ENCODE measurements around the gene ARL16. TPM values are rescaled to one million over a fixed set of nuclear protein-coding genes. Genes with fewer than 3 reads are reported as not detected.

Gene ARL16
- total and polyA plus RNA-seq, 2 donors (not counting 3 experiments of a cell fraction or from before 2014, with no cell fraction given) = 41.4 to 71.7 TPM

DNA sequence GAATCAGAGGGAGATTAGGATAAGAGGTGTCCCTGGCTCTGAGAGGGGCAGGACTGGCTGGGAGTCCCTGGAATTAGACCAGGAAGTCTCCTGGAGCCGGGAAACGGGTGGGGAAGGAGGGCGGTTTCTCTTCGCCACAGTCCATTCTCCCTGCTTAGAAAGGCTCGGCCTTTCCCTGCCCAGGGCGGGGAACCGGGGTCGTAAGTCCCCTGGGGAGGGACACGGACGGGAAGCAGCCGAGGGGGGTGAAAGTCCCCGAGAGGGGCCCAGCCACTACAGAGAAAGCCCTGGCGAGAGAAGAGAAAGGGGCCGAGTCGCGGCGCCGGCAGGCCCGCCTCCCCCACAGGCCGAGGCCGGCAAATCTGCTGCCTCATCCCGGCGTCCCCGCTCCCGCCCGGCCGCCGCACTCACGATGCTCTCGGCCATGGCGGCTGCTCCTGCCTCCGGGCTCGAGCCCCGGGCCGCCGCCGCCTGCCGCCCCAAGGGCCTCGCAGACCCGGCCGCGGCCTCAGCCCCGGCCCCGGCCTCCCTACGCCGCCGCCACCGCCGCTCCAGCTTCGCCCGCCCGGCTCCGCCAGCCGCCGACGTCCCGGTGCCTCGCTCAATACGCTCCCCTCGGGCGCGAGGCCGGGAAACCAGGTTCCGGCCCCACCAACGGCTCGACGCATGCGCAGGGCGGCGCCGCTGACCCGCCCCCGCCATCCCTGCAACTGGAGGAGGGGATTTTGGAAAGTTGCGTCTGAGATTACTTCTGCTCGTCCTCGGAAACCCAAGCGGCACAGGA lies 46.9 kb downstream of the ARL16 start, which contains the start of the genes NPLOC4 and TSPAN10:
Gene NPLOC4, minus strand, starts transcription at position 608 of the 784 bp plus-strand sequence. Its CDS starts 182 bp downstream, at position 426.
Gene TSPAN10, plus strand, starts transcription at position 692 of the 784 bp plus-strand sequence. CDS start 5,217 bp downstream, outside the sequence.
- FAIRE-seq (no peak), DNase-seq (ENCODE audit: low read depth, low spot score) (peak; percentile 80)
- Histone ChIP-seq H3K79me2 (ENCODE audit: control insufficient read depth, insufficient read depth, low read length) (peaks cover 47% of the 10 kb centered on the region), H3K9me3 (replicated peaks; ENCODE audit: control insufficient read depth, insufficient read depth, low read length) (no peaks in the 10 kb centered on the region), H3K9ac (replicated peaks; ENCODE audit: extremely low read depth, insufficient read depth, low read length) (peak within 1 kb of the TSS; percentile 93), H3K9me1 (replicated peaks; ENCODE audit: control insufficient read depth, extremely low read depth, insufficient read depth, low read length) (no peaks in the 10 kb centered on the region), H3K4me2 (ENCODE audit: insufficient read depth, low read length) (peak within 1 kb of the TSS; percentile 94), H3K4me1 (ENCODE audit: control insufficient read depth, extremely low read depth, insufficient read depth, low read length) (peaks cover 11% of the 10 kb centered on the region), H4K20me1 (replicated peaks; ENCODE audit: control insufficient read depth, extremely low read depth, insufficient read depth, low read length) (peaks cover 6% of the 10 kb centered on the region), H3K4me3 (replicated peaks in 1 of 3; ENCODE audit: insufficient read depth in 1 of 3, low read depth in 1 of 3, low read length in 3 of 3) (peak within 1 kb of the TSS; percentile 70 to 91 (median 84)), H3K27me3 (ENCODE audit: control insufficient read depth in 2 of 2, insufficient read depth in 2 of 2, low read length in 2 of 2) (no peaks in the 10 kb centered on the region), H2AFZ (ENCODE audit: low read depth, low read length) (peak within 1 kb of the TSS; percentile 99), H3K36me3 (ENCODE audit: control insufficient read depth in 2 of 2, extremely low read depth in 1 of 2, insufficient read depth in 2 of 2, low read length in 2 of 2) (no peaks in the 10 kb centered on the region), H3K27ac (ENCODE audit: insufficient read depth, low read depth, low read length) (peak within 1 kb of the TSS; percentile 75)
- TF ChIP-seq, protein P1, sequence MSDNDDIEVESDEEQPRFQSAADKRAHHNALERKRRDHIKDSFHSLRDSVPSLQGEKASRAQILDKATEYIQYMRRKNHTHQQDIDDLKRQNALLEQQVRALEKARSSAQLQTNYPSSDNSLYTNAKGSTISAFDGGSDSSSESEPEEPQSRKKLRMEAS (IDR thresholded peaks at IDR 0.05; ENCODE audit: insufficient read depth, insufficient read length) = peak; percentile 15
- TF ChIP-seq POLR2AphosphoS5 (IDR thresholded peaks at IDR 0.05; ENCODE audit: insufficient read depth, low read depth, low read length) (peak; percentile 96), FOS (IDR thresholded peaks at IDR 0.05; ENCODE audit: borderline replicate concordance, insufficient read depth, low read length) (no peak), POLR2A (IDR thresholded peaks at IDR 0.05; ENCODE audit: low read depth, low read length) (peak; percentile 81), GATA2 (IDR thresholded peaks at IDR 0.05; ENCODE audit: insufficient read depth, insufficient read length, low read depth, low read length) (no peak), JUN (IDR thresholded peaks at IDR 0.05; ENCODE audit: borderline replicate concordance, insufficient read depth, insufficient read length, low read depth) (no peak)
- TF ChIP-seq, protein P2, sequence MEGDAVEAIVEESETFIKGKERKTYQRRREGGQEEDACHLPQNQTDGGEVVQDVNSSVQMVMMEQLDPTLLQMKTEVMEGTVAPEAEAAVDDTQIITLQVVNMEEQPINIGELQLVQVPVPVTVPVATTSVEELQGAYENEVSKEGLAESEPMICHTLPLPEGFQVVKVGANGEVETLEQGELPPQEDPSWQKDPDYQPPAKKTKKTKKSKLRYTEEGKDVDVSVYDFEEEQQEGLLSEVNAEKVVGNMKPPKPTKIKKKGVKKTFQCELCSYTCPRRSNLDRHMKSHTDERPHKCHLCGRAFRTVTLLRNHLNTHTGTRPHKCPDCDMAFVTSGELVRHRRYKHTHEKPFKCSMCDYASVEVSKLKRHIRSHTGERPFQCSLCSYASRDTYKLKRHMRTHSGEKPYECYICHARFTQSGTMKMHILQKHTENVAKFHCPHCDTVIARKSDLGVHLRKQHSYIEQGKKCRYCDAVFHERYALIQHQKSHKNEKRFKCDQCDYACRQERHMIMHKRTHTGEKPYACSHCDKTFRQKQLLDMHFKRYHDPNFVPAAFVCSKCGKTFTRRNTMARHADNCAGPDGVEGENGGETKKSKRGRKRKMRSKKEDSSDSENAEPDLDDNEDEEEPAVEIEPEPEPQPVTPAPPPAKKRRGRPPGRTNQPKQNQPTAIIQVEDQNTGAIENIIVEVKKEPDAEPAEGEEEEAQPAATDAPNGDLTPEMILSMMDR (IDR thresholded peaks at IDR 0.05; ENCODE audit: extremely low read depth in 1 of 2, insufficient read depth in 1 of 2, low read depth in 1 of 2, low read length in 2 of 2) = no peak
- ChIA-PET POLR2A (interaction anchor here (0.9 kb wide), 1 partner anchor 20 kb away, joined by 4 read pairs; the partner anchor contains the start of gene PDE6G), CTCF (interaction anchor here (1.0 to 1.1 kb wide), 2 partner anchors 11 to 29 kb away, joined by 3 to 4 read pairs; no protein-coding TSS in a partner anchor)
- BruUV-seq (replicated peaks) = TSS peak; percentile 36
- dilution Hi-C loops (cut with MboI; ENCODE audit: extremely low pct_ligation_motif_present, low sequenced_read_pairs) (no loop called here), intact Hi-C loops (cut with micrococcal nuclease) (loop anchor here (2.0 kb wide), 1 partner anchor 30 kb away; the partner anchor contains the start of genes CCDC137 and OXLD1)

All from endothelial cell of umbilical vein (primary cell).